ENCODE measurements around the gene REEP2. TPM values are rescaled to one million over a fixed set of nuclear protein-coding genes. Genes with fewer than 3 reads are reported as not detected.

The REEP2 gene
- total RNA-seq, 1 donor from 2014 or later: 30.6 TPM

DNA sequence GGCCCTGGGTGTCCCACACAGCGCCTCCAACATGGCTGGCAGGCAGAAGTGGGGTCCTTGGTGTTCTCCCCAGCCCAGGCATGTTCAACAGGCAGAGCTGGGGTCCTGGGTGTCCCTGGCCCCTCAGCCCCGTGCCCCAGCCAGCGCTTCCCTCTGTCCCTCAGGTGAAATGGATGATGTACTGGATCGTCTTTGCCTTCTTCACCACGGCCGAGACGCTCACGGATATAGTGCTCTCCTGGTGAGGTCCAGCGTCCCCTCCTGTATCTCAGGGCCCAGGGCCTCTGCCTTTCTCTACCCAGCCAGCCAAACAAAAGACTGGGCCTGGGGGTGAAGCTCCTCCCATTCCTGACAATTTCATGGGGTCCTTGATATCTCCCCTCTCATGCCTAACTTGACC, 2.4 kb downstream of the REEP2 start:
- DNase-seq (ENCODE audit: low read depth): no peak
- TF ChIP-seq, protein P1, sequence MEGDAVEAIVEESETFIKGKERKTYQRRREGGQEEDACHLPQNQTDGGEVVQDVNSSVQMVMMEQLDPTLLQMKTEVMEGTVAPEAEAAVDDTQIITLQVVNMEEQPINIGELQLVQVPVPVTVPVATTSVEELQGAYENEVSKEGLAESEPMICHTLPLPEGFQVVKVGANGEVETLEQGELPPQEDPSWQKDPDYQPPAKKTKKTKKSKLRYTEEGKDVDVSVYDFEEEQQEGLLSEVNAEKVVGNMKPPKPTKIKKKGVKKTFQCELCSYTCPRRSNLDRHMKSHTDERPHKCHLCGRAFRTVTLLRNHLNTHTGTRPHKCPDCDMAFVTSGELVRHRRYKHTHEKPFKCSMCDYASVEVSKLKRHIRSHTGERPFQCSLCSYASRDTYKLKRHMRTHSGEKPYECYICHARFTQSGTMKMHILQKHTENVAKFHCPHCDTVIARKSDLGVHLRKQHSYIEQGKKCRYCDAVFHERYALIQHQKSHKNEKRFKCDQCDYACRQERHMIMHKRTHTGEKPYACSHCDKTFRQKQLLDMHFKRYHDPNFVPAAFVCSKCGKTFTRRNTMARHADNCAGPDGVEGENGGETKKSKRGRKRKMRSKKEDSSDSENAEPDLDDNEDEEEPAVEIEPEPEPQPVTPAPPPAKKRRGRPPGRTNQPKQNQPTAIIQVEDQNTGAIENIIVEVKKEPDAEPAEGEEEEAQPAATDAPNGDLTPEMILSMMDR (conservative IDR thresholded peaks at IDR 0.05; ENCODE audit: low read depth, low read length): no peak
- no peak overlapping the region for H3K4me3 ChIP-seq (ENCODE audit: low read depth, low read length)

DNA sequence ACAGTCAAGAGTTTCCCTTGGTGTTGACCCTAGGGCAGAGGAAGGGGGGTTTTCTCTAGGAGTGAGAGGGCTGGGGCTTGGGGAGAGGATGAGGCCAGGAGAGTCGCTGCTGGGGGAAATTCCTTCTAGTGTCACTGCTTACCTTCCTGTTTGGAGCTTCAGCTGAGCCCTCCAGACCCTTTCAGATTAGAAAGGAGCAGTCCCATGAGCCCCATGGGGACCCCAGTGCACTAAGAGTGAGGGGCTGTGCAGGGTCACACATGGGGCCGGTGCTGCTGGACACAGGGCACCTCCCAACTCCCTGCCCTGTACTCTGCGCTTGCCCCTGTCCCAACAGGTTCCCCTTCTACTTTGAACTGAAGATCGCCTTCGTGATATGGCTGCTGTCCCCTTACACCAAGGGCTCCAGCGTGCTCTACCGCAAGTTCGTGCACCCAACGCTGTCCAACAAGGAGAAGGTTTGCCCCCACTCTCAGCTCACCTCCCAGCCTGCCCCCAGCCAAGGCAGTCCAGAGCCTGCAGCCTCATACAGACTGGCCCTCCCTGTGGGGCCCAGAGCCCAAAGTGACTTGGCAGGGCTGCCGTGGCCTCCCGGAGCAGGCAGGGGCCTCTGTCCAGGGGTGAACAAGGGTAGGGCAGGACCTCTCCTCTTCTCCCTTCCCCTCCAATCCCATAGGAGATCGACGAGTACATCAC, 5.4 kb downstream of the REEP2 start:
- no peak overlapping the region for H3K4me3 ChIP-seq (ENCODE audit: low read depth, low read length)

DNA sequence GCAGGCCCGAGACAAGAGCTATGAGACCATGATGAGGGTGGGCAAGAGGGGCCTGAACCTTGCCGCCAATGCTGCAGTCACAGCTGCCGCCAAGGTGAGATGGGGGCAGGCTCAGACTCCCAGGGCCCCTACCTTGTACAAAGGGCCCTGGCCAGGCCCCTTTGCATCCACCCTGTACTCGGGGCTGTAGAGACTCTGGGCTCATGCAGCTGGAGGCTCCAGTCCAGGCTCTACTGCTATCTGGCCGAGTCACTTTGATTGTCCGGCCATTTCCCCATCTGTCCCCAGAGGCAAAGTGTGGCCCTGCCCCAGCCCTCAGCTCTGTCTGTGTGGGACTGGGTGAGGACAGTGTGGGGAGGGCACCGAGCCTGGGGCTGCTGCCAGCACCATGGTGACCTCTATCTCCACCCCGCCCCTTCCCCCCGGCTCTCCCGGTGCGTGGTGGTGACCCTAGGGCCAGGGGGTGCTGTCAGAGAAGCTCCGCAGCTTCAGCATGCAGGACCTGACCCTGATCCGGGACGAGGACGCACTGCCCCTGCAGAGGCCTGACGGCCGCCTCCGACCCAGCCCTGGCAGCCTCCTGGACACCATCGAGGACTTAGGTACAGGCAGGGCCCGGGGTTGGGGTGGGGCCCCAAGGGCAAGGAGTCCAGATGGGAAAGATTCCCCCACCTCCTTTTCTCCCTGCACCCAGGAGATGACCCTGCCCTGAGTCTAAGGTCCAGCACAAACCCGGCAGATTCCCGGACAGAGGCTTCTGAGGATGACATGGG, 6.1 kb downstream of the REEP2 start:
- no peak overlapping the region for H3K4me3 ChIP-seq (ENCODE audit: low read depth, low read length)
- TF ChIP-seq, protein P1 (conservative IDR thresholded peaks at IDR 0.05; ENCODE audit: low read depth, low read length): no peak
- DNase-seq (ENCODE audit: low read depth): no peak

More for the DNA sequence above, 5.4 kb downstream of the REEP2 start:
- TF ChIP-seq, protein P1 (conservative IDR thresholded peaks at IDR 0.05; ENCODE audit: low read depth, low read length): no peak
- DNase-seq (ENCODE audit: low read depth): no peak

DNA sequence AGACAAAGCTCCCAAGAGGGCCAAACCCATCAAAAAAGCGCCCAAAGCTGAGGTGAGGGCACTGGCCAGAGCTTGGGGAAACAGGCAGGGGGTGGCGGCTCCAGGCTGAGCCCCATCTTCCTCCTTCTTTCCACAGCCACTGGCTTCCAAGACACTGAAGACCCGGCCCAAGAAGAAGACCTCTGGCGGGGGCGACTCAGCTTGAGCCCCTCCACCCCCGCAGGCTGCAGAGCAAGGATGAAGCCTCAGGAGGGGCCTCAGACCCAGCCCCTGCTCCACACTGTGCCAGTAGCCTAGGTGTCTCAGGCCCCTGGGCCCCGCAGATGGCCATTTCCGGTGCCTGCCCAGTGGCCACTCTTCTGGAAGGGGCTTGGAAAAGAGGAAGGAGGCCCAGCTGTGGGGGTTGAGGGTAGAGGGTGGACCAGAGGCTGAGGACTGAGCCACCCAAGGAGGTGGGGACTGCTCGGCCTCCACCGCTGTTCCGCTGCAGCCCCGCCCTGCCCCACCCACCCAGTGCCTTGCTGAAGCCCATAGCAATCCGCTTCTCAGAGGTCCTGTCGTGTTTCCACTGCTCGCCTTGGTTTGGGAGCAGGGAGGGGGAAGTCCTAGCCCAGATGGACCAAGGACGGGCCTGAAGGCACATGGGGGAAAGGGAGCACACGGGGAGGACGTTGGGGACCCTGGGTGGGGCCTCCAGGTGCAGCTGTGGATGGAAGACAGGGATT, 6.9 kb downstream of the REEP2 start:
- TF ChIP-seq, protein P1 (conservative IDR thresholded peaks at IDR 0.05; ENCODE audit: low read depth, low read length): no peak
- no peak for DNase-seq (ENCODE audit: low read depth)
- H3K4me3 ChIP-seq (ENCODE audit: low read depth, low read length): no peak overlapping the region

DNA sequence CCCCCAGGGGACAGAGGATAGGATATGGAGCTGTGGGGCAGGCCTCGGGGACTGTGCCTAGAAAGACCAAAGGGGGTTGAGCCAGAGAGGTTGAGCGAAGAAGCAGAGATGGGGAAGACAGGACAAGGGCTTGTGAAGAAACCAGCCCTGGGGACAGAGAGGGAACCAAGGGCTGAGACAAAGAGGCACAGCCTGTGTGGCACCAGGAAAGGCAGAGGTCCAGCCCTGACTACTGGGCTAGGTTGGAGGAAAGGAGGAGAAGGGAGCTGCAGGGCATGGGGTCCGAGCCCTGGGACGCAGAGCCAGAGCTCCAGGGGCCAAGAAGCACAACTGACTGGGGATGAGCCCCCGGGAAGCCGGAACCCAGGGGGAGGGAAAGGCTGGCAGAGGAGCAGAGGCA, 9.2 kb downstream of the REEP2 start:
- DNase-seq (ENCODE audit: low read depth): no peak
- TF ChIP-seq, protein P1 (conservative IDR thresholded peaks at IDR 0.05; ENCODE audit: low read depth, low read length): no peak
- H3K4me3 ChIP-seq (ENCODE audit: low read depth, low read length): no peak overlapping the region

DNA sequence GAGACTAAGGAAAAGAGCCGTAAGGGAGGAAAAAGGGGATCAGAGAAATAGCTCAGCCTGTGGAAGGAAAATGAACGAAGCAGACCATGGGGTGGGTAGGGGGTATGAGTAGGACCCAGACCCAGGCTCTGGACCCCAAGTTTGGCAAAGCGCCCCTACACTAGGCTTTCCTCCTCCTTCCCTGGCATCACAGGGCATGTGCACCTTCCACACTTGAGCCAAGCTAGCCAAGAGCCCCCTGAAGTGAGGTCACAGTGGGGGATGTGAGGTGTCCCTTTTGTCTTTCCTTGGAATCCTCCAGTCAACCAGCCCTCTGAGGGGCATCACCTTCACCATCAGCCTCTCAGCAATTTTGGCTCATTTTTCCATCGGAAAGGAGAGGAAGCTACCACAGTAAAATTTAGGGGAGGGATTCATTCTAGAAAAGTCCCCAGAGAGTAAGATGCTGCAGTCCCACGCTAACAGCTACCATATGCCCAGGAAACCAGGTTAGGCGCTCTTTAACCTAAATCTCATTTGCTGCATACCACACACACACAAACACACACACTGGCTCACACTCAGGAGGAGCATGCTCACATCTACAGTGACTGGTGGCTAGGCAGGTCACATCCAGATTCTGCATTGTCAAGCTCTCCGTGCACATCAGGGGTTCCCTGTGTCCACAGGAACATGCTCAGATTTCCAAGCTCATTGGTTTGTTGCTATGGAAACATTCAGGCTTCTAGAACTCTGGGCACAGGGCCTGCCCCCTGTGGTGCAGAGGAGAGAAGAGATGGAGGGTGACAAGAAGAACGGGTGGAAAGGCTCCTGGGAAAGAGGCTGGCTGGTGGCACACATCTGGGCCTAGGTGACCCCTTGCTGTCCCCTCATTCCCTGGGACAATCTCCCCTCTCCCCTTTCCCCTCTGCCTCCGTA, 9.9 kb downstream of the REEP2 start:
- no peak overlapping the region for H3K4me3 ChIP-seq (ENCODE audit: low read depth, low read length)
- DNase-seq (ENCODE audit: low read depth): no peak
- TF ChIP-seq, protein P1 (conservative IDR thresholded peaks at IDR 0.05; ENCODE audit: low read depth, low read length): no peak
